HFFc6 (cell line): ENCODE data around the gene HOXA13. TPM values are rescaled to one million over a fixed set of nuclear protein-coding genes. Genes with fewer than 3 reads are reported as not detected.

Experiments
- DNase-seq: peaks from one replicate; pipeline ENCODE4 v3.0.0-alpha.2; 2018
- H3K27ac Mint-ChIP-seq: 2 replicates; pipeline ENCODE4 v1.8.0; 2020; ENCODE audit warnings: mild to moderate bottlenecking, mixed read lengths
- H3K27me3 Mint-ChIP-seq: 2 replicates; pipeline ENCODE4 v1.8.0; 2021; ENCODE audit warnings: mild to moderate bottlenecking, moderate library complexity, mixed read lengths; ENCODE audit not compliant: insufficient read depth
- H3K36me3 Mint-ChIP-seq: 2 replicates; pipeline ENCODE4 v1.8.0; 2021; ENCODE audit warnings: low read depth, mixed read lengths
- H3K4me1 Mint-ChIP-seq: 2 replicates; pipeline ENCODE4 v1.8.0; 2020; ENCODE audit warnings: low read depth, mixed read lengths
- H3K4me3 Mint-ChIP-seq: 2 replicates; pipeline ENCODE4 v1.8.0; 2020; ENCODE audit warnings: mild to moderate bottlenecking, moderate library complexity, mixed read lengths
- H3K9me3 Mint-ChIP-seq: 2 replicates; pipeline ENCODE4 v1.8.0; 2020; ENCODE audit warnings: mild to moderate bottlenecking, mixed read lengths
- CTCF ChIP-seq: fragments of 200-600 bp; sonication (generic); IDR thresholded peaks from 2 replicates; pipeline ENCODE4 v1.5.0; 2021; ENCODE audit warnings: antibody characterized with exemption, mild to moderate bottlenecking
- long read RNA-seq: library from polyadenylated mRNA; unstranded; transcript quantifications from one replicate; pipeline ENCODE4 v2.0.0, GENCODE V29; 2019
- total RNA-seq, 6 experiments: library from RNA; stranded (reverse); fragmentation: NEBNext Ultra II Directional; extraction: Animal tissue kit (Norgen Biotek cat#: 25700); gene quantifications; 2 replicates in 1 of 6; 3 replicates in 5 of 6; pipeline ENCODE4 v1.2.3, GENCODE V29; 2021

The HOXA13 gene
- 10 to 100 TPM; 11.1 to 16.0 (median 13.1) TPM for total RNA-seq
- long read RNA-seq, full-length matches to known transcripts, result 3 of 5 reads
- long read RNA-seq, partial matches to known transcripts, result 0 of 5 reads
- long read RNA-seq, other reads (novel, unspliced or antisense), result 2 of 5 reads

- Mint-ChIP-seq H3K27me3 (peaks cover 1% of the 10 kb centered on the region), H3K27ac (peak within 1 kb of the TSS; percentile 84), H3K36me3 (peaks cover 24% of the 10 kb centered on the region), H3K4me1 (peaks cover 31% of the 10 kb centered on the region), H3K4me3 (peak within 1 kb of the TSS; percentile 93), H3K9me3 (no peaks in the 10 kb centered on the region)
- DNase-seq, result no peak
- TF ChIP-seq CTCF, result no peak
Observed at GRCh38 chr7:27199849-27200760, at the start of gene HOXA13. TSS of gene HOXA13 (minus strand) at chr7:27200091. CDS start at chr7:27200077, 14 bp downstream.

GRCh38 chr7:27248911-27249723 is 49.2 kb upstream of the HOXA13 start:
- TF ChIP-seq CTCF, result no peak
- Mint-ChIP-seq H3K27ac (no peak overlapping the region), H3K9me3 (peaks cover 11% of the 10 kb centered on the region; the same call in 1 of the 2 replicates), H3K27me3 (peaks cover 76% of the 10 kb centered on the region), H3K4me3 (no peak overlapping the region), H3K4me1 (no peaks in the 10 kb centered on the region), H3K36me3 (no peaks in the 10 kb centered on the region)
- no peak for DNase-seq

- TF ChIP-seq CTCF, result no peak
- no peak overlapping the region for H3K4me3 Mint-ChIP-seq
- H3K4me1 Mint-ChIP-seq, result peaks cover 3% of the 10 kb centered on the region
- no peak overlapping the region for H3K27ac Mint-ChIP-seq
- no peaks in the 10 kb centered on the region for H3K36me3 Mint-ChIP-seq
- H3K27me3 Mint-ChIP-seq, result peaks cover 83% of the 10 kb centered on the region
- no peak for DNase-seq
- H3K9me3 Mint-ChIP-seq, result peaks cover 11% of the 10 kb centered on the region; the same call in 1 of the 2 replicates
Observed at GRCh38 chr7:27248427-27248806, 48.5 kb upstream of the HOXA13 start.

- Mint-ChIP-seq H3K4me1 (peaks cover 5% of the 10 kb centered on the region), H3K36me3 (no peaks in the 10 kb centered on the region), H3K27ac (no peak overlapping the region), H3K4me3 (no peak overlapping the region), H3K9me3 (peaks cover 11% of the 10 kb centered on the region; the same call in 1 of the 2 replicates), H3K27me3 (peaks cover 83% of the 10 kb centered on the region)
- no peak for TF ChIP-seq CTCF
- DNase-seq, result no peak
Observed at GRCh38 chr7:27247452-27248426, 47.8 kb upstream of the HOXA13 start.
